ENCODE data around the gene SLC18A3. TPM values are rescaled to one million over a fixed set of nuclear protein-coding genes. Genes with fewer than 3 reads are reported as not detected.
A peak's percentile ranks its signal among the peaks of the same experiment; 100 is the strongest.

The SLC18A3 gene
- total RNA-seq, 1 experiment from 2014 or later = not detected

DNA sequence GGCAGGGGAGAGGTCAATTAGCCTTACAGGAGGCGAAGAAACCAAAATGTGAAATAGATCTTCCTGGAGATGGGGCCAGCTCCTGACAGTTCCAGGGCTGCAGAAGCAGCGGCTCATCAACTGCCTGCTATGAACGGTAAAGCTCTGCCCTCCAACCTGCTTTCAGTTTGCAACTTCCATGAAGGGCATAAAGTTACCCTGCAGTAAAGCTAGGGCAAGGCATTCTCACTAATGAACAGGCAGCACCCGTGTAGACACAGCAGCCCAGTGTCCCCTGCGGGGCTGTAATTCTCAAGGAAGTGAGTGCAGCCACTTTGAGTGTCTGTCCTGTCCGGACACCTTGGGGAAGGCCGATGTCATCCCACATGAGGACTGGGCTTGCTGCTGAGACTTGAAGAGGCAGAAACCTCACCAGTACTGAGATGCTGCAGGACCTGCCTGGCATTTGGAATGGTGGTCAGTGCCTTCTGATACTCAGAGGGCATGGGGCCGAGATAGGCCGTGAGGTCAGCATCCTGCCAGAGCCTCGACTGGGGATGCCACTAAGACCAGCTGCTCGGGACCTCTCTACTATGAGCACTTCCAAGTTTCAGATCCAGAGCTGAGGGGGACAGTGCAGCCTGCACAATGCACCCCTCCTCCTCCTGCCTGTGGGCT lies 43.3 kb downstream of the SLC18A3 start:
- H3K36me3 ChIP-seq (replicated peaks; ENCODE audit: control insufficient read depth, insufficient read depth, low read length) = no peaks in the 10 kb centered on the region
- DNase-seq = peak; percentile 14
- H3K27me3 ChIP-seq (ENCODE audit: control insufficient read depth, insufficient read depth, low read length) = peaks cover 2% of the 10 kb centered on the region; the same call in 1 of the 2 replicates
- no peak overlapping the region for H3K4me3 ChIP-seq (ENCODE audit: insufficient read depth, low read depth, low read length)

DNA sequence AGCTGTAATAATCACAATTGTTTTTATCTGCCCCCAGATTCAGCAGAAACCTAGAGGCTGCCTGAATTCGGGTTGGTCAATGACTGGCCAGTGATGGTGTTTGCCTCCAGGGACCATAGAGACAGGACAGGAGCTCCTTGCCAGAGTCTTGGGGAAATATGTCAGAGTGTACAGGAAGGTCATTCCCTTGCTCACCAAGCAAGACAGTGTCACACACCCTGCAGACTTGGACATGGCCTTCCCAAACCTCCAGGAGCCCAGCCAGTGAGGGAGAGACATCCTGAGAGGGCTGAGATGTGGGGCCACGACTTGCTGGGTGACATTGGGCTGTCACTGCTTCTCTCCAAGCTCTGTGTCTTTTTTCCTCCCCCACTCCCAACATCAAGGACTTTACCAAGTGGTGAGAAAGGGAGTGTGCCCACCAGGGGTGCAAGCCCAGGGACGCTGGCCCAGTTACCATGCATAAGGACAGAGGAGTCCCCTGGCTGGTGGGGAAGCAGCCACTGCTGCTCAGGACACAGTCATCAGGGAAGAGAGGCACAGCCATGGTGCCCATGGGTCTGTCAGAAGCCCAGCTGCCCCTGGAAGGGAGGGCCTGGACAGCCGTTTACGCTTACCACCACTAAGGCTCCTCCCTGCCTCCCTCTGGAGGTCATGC lies 44.1 kb downstream of the SLC18A3 start:
- DNase-seq = peak; percentile 50

DNA sequence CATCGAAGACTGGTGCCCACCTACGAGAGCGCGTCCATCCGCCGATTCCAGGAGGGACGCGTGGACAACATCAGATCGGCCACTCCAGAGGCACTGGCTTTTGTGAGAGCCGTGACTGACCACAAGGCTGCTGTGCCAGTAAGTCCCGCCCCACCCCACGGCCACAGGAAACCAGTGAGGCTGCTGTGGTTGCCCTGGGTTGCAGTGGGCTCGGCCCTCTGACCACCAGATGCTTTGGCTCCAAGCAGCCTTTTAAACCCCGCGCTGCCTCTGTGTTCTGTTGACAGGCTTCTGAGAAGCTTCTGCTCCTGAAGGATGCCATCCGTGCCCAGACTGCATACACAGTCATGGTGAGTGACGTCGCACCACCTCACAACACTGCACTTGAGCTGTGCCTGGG lies 45.0 kb downstream of the SLC18A3 start:
- H3K36me3 ChIP-seq (replicated peaks; ENCODE audit: control insufficient read depth, insufficient read depth, low read length) = no peaks in the 10 kb centered on the region
- no peak overlapping the region for H3K4me3 ChIP-seq (ENCODE audit: insufficient read depth, low read depth, low read length)
- H3K27me3 ChIP-seq (ENCODE audit: control insufficient read depth, insufficient read depth, low read length) = no peaks in the 10 kb centered on the region; the same call in 1 of the 2 replicates
- DNase-seq = peak; percentile 18

More for the DNA sequence above, 44.1 kb downstream of the SLC18A3 start:
- Histone ChIP-seq H3K36me3 (replicated peaks; ENCODE audit: control insufficient read depth, insufficient read depth, low read length) (no peaks in the 10 kb centered on the region), H3K4me3 (ENCODE audit: insufficient read depth, low read depth, low read length) (no peak overlapping the region), H3K27me3 (ENCODE audit: control insufficient read depth, insufficient read depth, low read length) (no peaks in the 10 kb centered on the region; the same call in 1 of the 2 replicates)

- Histone ChIP-seq H3K4me3 (ENCODE audit: insufficient read depth, low read depth, low read length) (no peak overlapping the region), H3K27me3 (ENCODE audit: control insufficient read depth, insufficient read depth, low read length) (peaks cover 6% of the 10 kb centered on the region)
Measured at GRCh38 chr10:49656845-49657493, 46.9 kb downstream of the SLC18A3 start.

DNA sequence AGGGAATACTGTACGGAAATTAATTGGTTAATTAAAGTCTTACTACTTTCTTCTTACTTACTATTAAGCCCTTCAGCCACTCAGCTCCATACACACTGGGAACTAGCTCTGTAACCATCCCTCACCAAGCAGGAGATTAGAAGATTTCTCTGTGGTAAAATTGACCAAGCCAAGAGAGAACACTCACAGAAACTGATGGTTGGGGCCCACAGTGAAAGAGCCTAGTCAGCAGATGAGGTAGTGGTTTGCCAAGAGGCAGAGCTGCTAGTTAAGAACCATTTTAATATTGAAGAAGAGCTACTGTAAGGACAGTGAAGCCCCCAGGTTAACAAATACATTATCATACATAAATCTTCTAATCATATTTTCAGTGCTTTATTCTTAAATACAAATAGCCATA lies 47.5 kb downstream of the SLC18A3 start:
- no peak overlapping the region for H3K4me3 ChIP-seq (ENCODE audit: insufficient read depth, low read depth, low read length)
- DNase-seq = no peak
- H3K36me3 ChIP-seq (replicated peaks; ENCODE audit: control insufficient read depth, insufficient read depth, low read length) = no peaks in the 10 kb centered on the region
- H3K27me3 ChIP-seq (ENCODE audit: control insufficient read depth, insufficient read depth, low read length) = peaks cover 9% of the 10 kb centered on the region

More at GRCh38 chr10:49656845-49657493, 46.9 kb downstream of the SLC18A3 start:
- H3K36me3 ChIP-seq (replicated peaks; ENCODE audit: control insufficient read depth, insufficient read depth, low read length) = no peaks in the 10 kb centered on the region
- DNase-seq = no peak

GRCh38 chr10:49661140-49661856 lies 51.2 kb downstream of the SLC18A3 start:
- DNase-seq = peak; percentile 21
- no peaks in the 10 kb centered on the region for H3K36me3 ChIP-seq (replicated peaks; ENCODE audit: control insufficient read depth, insufficient read depth, low read length)
- no peak overlapping the region for H3K4me3 ChIP-seq (ENCODE audit: insufficient read depth, low read depth, low read length)
- H3K27me3 ChIP-seq (ENCODE audit: control insufficient read depth, insufficient read depth, low read length) = peaks cover 9% of the 10 kb centered on the region

Other genes with a start within 250 kb of the SLC18A3 start
- gene DRGX, start 214.2 kb upstream of the SLC18A3 start, total RNA-seq (2014; rRNA removed; shearing (Covaris generic)) = not detected in 2 replicates
- gene ERCC6, start 71.2 kb upstream of the SLC18A3 start, total RNA-seq (2014; rRNA removed; shearing (Covaris generic)) = 3.2 and 5.4 TPM in 2 replicates
- not detected in 2 replicates for gene CHAT, start 3.7 kb downstream of the SLC18A3 start, total RNA-seq (2014; rRNA removed; shearing (Covaris generic))
- not detected in 2 replicates for gene C10orf53, start 69.3 kb downstream of the SLC18A3 start, total RNA-seq (2014; rRNA removed; shearing (Covaris generic))
- 26.3 and 31.9 TPM in 2 replicates for gene OGDHL, start 152.0 kb downstream of the SLC18A3 start, total RNA-seq (2014; rRNA removed; shearing (Covaris generic))

Measured in H7 (cell line).